NCI-H524 (cell line): ENCODE results near the gene EEFSEC.
A peak's percentile ranks its signal among the peaks of the same experiment; 100 is the strongest.

Experiments used
- DNase-seq, 2 experiments: peaks; one replicate each; lab custom pipeline; 2025; lab: John Stamatoyannopoulos, UW

Gene EEFSEC

DNA sequence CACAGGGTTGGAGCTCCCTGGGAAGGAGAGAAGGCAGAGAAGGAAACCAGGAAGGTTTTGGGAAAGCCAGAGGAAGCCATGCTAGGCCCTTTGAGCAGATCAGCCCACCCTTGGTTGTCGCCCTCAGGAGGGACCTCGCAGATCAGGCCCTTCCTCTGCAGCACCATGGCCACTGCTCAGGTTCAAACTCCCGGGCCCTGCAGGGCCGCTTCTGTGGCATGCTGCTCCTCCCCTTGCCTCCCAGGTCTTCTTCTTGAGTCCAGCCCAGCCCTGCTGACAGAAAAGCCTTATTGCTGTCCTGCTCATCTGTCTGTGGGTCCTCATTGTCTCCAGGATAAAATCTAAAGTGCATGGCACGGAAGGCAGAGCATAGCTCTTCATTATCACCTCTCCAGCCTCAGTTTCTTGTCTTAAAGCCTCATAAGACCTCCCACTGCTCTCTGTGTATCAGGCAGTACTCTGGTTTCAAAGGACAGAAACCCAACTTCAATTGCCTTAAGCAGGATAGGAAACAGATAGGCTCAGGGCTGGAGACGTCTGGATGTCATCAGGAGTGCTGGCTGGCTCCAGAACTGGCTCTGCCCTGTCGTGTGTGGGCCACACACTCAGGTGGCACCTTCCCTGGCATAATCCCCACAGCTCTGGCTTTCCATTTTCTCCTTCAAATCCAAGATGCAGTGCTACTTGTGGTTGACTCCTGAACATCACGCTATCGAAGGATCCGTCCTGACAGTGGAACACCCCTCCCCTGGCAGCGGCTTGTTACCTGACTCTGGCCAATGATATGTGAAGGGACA, 118.5 kb downstream of the EEFSEC start:
- DNase-seq: no peak

DNA sequence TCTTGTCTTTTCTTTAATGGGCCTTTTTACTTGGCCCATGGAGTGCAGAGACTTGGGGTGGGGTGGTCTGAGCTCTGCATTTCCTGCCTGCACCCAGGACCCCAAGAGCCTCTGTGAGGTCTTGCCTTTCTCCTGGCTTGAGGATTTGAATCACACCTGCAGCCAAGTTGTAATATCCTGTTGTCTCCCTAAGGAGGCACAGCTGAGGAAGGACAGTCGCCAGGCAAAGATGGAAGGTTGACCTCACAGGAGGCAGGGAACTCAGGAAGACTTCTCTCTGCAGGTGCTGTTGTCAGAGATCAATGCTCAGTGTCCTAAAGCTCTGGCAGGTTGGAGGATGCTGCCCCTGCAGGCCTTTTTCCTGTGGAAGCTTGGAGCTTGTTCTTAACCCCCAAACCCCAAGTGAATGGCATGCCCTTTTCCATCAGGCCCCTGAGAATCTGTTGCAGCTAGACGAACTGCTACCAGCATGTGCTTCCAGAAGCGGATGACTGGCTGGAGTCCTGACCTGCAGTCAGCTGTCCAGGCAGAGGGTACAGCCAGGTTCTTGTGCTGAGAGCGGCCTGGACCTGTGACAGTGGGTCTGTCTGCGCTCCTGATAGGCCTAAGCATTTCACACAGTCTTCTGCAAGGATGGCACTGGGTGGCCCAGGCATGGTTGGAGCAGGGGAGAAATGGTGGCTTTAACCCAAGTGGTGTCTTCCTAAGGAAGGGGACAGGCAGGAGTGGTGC, 120.0 kb downstream of the EEFSEC start:
- no peak for DNase-seq

DNA sequence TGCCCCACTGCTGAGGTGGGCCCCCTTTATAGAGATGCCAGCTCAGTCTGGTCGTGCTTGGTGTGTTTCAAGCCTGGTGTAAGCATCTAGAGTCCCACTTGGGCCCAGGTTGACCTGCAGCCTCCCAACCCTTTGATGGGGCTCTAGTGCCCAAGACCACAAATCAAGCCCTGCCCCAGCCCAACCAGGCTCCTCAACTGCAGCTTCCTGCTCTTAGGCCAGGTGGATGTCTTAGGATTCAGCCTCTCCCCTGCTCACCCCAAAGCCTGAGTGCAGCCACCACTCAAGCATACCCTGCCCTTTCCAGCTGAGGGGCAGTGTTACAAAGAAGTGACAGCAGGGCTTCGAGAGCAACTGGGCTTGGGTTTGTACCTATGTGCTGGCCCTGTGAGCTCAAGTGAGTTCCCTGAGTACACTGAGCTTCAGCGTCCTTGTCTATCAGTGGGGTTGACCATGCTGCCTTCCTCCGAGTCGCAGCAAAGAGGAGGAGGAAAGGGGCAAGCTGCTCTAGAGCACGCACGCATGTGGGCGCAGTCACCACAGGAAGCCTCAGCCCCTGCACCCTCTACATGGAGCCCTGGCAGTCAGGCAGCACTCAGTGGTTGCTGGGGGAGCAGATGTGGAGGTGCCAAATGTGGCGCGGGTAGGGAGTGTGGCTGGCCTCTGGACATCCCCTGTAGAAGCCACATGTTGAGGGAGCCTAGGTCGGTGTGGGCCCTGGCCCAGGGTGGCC, 120.7 kb downstream of the EEFSEC start:
- DNase-seq: no peak

DNA sequence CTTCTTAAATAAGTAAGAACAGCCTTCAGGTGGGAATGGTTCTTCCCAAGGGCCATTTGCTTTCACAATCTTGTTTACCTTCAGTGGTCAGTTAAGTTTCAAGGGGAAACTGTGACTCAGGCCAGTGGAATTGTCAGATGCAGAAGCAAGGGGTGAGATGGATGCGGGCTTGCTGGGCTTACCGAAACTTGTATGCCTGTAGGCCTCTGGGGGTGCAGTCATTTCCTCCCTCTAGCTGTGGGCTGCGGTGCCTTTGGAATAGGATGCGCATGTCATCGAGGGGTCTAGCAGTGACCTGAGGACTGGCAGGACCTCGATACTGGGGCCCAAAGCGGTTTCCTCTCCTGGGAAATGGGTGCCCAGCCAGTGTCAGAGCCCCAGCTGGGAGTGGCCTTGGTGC, 121.6 kb downstream of the EEFSEC start:
- no peak for DNase-seq

DNA sequence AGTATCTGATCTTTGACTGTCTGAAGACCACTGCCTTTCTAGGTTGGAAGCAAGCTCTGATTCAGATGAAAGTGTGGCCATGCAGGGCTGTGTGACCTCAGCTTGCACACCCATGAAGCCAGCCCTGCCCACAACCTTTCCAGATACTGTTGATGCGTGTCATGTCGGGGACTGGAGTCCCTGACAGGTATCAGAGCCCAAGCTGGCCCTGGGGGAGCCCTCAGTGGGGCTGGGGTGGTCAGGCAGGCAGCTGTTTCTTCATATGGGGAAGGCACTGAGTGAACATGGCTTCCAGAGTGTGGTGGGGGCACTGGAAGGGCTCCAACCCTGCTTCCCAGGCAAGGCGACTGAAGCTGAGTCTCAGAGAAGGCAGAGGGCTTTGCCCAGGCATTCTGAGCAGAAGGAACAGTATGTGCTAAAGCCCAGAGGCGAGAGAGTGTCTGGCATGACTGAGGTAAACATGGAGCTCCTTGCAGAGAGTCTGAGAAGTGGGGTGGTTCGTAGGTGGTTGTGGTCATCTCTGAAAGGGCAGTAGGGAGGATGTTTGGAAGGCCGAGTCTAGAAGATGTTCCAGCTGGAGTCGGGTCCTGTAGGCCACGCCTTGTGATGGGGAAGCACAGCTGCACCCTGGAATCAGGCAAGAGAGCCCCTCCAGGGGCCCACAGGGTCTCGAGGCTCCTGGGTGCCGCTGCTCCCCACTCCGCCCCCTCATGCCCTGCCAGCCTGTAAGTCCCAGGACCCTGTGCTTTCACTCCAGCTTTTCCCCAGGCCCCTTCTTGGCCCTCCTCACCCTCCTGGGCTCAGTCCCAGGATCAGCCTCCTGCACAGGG, 122.2 kb downstream of the EEFSEC start:
- DNase-seq: no peak

DNA sequence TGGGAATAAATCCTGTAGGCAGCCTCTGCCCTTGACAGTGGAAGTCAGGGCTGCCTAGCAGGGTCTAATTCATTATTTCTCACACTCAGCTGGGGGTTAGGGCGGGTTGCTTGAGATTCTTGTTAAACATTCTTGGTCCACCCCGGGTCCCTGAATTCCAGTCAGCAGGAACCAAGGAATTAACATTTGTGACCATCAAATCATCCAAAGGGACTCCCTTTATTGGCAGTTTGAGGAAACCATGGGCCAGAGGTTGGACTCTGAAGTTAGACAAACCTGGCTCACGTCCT, 122.8 kb downstream of the EEFSEC start:
- DNase-seq: no peak

DNA sequence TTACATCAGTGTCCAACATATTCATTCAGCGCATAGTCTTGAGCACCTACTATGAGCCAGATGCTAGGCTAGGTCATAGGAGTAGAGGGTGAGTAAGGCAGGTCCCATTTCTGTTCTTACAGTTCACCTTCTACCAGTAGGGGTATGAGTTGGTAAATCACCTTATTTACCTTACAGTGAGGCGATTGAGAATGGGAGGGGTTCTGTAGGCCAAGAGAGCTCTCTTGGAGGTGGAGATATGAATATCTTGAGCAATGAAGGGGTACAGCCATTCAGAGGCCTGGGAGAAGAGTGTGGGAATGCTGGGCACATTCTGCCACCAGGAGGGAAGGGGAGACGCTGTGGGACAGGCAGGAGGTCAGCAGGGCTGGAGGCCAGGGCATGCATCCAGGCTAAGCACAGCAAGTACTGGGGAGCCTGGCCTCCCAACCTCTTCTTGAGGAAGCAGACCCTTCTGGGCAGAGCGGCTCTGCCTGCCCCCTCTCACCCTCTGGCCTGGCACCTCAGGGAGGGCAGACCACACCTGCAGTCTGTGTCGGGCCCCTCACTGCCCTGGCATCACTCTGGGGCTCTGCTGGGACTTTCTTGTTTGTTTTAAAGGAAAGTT, 123.4 kb downstream of the EEFSEC start:
- DNase-seq: no peak

DNA sequence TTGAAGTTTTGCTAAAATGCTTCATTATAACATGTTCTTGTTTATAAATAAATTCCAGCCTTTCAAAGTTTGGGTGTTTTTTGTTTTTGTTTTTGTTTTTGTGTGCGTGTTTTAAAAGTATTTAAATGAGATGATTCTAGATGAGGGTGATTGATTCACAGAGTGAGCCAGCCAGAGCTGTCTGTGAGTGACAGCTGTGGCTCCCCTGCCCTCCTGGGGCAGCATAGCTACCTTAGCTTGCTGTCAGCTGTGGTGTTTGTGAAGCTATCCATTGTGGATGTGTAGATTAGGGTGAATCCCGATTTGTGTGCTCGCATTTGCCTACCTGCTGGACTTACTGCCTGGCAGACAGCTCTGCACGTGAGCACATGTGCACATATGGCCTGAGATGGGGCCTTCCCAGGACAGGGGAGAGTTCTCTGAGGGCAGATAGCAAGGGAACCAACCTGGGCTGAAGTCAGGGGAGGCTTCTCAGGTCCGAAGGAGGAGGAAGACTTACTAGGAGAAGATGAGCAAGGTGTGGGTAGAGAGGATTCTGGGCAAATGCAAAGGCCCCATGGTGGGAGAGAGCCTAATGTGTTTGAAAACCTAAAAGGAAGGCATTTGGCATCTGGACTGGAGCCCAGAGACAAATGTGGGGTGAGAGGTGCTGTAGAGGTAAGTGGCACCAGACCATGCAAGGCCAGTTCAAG, 124.2 kb downstream of the EEFSEC start:
- peak in 1 of 2 experiments; percentile 13 for DNase-seq

DNA sequence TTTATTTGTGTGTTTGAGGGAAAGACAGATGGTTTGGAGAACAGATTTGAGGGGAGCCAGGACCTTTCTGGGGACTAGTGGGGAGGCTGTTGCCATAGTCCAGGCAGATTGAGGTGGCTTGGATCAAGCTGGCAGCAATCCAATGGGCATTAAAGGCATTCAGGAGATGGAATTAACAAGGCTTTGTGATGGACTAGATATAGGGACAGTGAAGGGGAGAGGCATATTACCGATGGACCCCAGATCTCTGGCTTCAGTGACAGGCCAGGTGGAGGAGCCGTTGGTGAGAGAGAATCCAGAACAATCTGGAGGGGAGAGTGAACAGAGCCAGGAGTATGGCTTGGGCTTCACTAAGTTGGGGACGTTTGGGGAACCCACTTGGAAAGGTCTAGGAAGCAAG, 124.8 kb downstream of the EEFSEC start:
- DNase-seq: no peak

DNA sequence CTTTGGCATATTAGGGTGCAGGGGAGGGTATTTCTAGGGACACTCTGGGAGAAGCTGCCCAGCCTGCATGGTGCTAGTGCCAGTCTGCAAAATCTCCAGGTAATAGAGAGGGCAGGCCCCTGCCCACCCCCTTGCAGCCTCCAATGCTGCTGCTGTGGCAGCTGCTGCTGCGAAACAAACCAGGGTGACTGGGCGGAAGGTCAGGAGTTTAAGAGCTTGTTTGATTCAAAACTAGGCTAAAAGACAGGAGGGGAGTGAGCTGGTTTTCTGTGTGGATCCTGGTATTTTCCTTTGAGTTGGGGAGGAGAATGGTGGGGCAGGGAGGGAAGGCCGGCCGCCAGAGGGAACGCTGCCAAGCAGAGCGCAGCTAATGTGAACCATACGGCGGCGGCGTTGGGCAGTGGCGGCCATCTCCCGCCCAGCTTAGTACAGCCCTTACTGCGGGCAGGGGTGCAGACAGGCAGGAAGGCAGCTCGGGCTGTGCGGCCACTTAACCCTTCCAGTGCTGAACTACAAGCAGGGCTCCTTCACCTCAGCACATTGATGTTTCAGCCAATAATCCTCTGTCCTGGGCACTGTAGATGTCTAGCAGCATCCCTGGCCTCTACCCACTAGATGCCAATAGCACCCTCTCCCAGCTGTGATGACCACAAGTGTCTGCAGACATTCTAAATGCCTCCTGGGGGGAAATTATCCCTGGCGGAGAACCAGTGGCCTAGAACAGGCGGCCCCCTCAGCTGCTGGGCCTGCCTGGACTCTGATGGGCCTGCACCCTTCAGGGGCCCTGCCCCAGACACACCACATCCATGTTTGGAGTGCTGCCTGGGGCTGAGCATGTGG, 125.7 kb downstream of the EEFSEC start:
- DNase-seq: no peak

DNA sequence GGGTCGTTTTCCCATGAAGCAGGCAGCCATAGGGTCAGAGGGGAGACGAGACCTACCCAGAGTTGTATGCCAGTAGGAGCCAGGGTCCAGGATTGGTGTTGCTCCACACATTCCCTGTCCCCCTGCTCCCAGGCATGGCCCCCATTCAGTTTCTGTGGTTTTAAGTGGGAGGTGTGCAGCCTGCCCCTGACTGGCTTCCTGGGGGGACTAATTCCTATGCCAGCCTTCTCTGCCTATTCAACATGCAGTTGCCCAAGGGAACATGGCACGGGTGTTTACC, 126.3 kb downstream of the EEFSEC start:
- no peak for DNase-seq

DNA sequence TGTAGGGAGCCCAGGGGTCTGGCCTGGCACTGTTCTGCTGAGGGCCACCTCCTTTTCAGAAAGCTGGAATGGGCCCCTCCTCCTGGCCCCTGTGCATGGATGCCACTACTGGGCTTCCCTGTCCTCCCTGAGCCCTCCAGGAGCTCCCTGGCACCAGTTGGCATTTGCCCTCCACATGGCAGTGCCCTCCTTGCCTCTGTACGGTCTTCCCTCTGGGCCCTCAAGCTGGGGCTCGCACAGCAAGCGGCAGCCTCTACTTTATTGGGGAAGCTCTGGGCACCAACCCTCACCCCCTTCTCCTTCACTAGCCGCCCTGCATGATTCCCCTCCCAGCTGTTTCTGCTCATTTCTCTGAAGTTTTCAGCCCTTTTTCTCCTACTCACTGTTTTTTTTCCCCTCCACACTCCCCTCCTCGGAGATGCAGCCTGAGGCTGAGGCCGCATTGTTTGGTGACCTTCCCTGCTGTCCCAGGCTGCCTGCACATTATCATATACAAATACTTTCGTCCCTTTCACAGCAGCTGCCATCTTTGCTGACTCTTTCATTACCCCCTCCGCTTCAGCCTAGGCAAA, 127.3 kb downstream of the EEFSEC start:
- no peak for DNase-seq

DNA sequence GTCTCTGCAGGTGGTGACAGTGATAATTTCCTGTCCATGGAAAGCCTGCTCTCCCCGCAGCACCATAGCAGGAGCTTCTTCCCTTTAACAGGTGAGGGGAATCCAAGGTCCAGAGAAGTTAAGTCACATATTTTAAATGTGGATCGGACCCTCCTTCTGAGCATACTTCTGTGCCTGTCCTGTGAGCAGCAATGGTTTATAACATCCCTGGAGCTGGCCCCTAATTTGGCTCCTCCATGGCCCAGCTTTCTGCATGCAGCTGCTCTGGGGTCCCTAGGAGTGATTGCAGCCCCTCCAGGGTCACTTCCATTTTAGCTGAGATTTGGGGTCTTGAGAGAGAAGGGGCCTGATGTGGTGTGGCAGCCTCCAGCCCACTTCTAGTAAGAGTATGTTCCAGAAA, 127.8 kb downstream of the EEFSEC start:
- DNase-seq: no peak

DNA sequence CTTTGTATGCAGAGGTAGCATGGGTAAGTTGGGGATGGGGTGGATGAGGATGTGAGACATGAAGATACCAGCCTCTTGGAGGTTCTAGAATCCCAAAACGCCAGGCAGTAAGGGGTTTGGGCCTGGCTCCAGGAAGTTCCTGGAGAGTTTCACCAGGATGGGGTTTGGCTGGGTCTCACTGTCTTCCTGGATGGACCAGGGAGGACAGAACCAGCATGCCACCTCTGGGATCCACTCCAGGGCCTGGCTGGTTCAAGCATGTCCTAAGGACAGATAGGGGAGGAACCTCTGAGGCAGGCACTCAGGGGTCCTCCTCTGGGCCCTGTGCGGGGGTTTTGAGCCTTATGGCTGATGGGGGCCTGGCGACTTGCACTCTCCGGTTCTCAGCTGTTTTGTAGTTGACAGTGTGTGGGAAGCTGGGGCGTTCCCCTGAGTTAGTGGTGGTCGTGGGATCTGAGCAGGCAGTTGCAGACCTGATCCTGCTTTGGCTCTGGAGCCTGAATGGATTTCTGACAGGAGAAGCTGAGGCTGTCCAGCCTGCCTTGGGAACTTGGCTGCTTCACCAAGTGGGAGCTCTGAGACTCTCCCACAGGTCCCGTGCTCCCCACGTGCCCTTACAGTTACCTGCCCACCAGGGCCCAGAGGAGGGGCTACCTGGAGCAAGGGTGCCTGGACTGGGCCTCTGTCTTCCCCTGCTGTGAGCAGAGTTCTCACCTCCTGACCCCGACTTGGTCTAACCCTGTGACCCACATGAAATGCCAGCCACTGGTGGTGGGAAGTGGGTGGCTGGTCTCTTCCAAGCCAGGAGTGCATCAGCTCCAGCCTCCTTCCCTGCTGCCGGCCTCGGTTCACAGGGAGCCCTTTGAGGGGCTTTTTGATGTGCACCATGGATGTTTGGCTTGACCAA, 128.4 kb downstream of the EEFSEC start:
- no peak for DNase-seq

DNA sequence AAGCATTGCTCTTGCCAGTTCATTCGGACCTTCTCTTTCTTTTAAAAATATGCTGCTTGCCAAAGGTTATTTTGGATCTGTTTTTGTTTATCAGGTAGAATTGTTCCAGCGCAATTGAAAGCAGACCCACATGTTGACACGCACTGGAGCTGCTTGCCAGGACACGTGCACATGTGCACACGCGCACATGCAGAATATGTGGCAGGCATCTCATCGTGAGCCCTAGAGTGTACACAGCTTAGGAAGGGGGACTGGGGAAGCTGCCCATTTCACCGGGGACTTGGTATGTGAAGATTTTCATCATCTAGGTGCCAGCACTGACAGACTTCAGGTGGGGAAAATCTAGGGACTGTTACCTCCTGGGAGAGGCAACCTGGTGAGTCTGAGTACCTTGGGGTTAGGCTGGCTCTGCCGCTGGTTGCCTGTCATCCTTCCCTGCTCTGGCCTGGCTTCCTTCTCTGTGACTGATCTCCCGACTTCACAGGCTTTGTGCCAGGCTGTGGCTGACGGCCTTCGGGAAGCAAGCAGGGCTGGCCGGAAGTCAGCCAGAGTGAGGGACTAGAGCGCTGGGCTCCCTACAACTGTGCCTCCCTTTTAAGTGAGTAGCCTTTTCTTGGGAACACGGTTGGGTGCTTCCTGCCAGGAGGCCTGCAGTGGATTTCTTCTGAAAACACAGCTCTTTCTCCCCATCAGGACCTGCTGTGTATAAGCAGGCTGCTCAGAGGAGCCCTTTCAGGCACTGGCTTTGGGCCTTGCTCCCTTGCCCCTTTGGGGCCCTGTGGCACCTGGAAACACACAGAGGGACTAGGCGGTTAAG, 129.3 kb downstream of the EEFSEC start:
- no peak for DNase-seq

DNA sequence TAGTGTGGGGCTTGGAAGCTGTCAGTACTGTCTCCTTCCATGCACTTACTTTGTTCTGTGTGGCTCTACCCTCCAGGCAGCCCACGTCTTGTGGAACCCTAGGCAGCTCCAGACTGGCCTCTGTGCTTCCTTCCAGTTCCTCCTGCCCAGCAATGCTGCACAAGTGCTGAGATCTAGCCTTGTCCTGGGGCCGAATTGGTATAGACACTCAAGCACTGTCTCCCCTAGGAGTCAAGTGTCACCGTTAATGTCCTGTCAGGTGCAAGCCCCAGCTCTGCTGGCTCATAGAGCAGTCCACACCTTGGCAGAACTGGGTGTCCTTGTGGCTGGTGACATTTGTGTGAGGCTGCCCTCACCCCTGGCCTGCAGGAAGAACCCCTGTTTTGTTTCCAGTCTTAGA, 130.1 kb downstream of the EEFSEC start:
- DNase-seq: no peak

DNA sequence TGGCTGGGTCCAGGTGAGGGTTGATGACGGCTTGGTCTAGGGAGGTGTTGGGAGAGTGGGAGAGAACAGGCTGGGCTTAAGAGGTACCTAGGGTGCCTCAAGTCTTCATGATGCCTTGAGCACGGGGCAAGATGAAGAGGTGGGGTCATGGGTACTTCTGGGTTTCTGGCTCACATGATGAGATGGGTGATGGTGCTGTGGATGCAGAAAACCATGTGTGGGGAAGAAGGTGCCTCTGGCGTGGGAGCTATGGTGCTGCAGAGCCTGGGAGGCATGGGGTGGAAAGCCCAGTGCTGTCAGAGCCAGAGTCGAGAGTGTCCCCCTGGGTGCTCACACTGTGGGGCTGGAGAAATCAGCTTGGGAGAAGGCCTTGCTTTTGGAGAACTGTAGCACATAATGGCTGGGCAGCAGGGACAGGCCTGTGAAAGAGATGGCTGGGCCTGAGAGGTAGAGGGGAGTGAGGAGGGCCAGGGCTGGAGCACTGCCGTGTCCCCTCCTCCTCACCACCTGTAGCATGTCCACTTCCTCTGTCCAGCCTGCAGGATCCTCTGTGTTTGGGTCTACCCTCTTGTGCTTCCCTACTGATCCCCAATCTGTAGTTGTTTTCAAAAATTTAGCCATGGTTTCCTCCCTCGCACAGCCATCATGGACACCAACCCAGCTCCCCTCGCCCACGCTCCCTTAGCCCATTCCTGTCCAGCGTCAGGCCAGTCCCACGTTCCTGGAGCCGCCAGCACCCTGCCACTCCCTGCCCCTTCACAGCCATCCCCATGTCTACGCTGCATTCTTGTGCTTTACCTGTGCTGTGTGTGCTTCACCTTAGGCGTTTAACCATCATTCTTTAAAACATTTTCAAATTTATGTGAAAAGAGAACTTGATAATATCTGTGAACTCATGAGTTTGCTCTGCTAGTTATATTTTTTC, 132.0 kb downstream of the EEFSEC start:
- DNase-seq: no peak
